ENCODE results near the gene ATPAF2. TPM values are rescaled to one million over a fixed set of nuclear protein-coding genes. Genes with fewer than 3 reads are reported as not detected.

Gene ATPAF2
- total RNA-seq, 1 donor from 2014 or later, result 18.4 TPM

DNA sequence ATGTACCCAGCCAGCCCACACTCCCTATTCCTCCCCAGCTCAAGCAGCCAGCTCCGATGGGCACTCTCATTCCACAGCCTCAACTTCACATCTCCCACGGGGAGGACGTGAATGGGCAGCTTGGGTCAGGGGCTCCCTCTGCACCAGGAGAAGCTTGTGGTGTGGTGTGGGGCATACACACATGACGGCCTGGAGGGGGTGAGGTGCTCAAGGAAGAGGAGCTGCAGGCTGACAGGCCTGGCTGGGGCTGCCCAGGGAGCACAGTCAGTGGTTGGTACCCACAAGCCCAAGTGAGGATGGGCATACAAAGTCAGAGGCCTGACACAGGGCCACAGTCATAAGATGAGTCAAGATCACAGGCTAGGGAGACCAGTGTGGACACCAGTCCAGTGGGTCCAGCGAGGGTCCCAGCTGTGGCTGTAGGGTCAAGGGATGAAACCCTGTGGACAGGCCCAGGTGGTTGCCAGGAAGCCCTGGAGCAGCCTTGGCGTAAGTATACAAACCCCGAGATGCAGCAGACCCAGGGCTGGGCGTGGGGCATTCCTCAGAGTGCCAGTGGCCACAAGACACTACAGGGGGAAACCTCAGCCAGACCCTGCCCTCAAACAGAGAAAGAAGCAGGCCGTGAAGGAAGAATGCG is 61.9 kb downstream of the ATPAF2 start:
- H3K27ac Mint-ChIP-seq (ENCODE audit: unreplicated experiment), result no peak overlapping the region
- no peaks in the 10 kb centered on the region for H3K9me3 Mint-ChIP-seq (ENCODE audit: low read depth)
- H3K36me3 Mint-ChIP-seq (ENCODE audit: low read depth), result no peaks in the 10 kb centered on the region
- H3K4me3 Mint-ChIP-seq (ENCODE audit: unreplicated experiment), result no peak overlapping the region
- DNase-seq (ENCODE audit: low spot score), result no peak
- TF ChIP-seq, protein P1, sequence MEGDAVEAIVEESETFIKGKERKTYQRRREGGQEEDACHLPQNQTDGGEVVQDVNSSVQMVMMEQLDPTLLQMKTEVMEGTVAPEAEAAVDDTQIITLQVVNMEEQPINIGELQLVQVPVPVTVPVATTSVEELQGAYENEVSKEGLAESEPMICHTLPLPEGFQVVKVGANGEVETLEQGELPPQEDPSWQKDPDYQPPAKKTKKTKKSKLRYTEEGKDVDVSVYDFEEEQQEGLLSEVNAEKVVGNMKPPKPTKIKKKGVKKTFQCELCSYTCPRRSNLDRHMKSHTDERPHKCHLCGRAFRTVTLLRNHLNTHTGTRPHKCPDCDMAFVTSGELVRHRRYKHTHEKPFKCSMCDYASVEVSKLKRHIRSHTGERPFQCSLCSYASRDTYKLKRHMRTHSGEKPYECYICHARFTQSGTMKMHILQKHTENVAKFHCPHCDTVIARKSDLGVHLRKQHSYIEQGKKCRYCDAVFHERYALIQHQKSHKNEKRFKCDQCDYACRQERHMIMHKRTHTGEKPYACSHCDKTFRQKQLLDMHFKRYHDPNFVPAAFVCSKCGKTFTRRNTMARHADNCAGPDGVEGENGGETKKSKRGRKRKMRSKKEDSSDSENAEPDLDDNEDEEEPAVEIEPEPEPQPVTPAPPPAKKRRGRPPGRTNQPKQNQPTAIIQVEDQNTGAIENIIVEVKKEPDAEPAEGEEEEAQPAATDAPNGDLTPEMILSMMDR (IDR thresholded peaks at IDR 0.05), result no peak
- H3K4me1 Mint-ChIP-seq (ENCODE audit: low read depth), result peaks cover 8% of the 10 kb centered on the region
- no peaks in the 10 kb centered on the region for H3K27me3 Mint-ChIP-seq (ENCODE audit: low read depth)

DNA sequence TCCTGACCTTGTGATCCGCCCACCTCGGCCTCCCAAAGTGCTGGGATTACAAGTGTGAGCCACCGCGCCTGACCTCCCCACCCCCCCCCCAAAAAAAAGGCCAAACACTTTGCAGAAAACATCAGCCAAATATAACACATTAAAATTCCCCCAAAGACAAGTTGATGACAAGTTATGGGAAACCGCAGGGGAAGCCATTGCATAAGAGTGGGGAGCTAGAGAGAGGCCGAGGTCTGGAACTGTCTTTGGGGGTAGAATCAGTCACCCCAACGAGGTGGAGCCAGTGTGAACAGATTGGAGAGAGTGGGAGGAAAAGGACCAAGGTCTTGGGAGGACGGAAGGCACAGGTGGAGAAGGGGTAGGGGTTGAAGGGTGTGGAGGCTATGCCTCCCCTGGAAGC is 63.5 kb downstream of the ATPAF2 start:
- H3K27me3 Mint-ChIP-seq (ENCODE audit: low read depth), result no peaks in the 10 kb centered on the region
- no peaks in the 10 kb centered on the region for H3K36me3 Mint-ChIP-seq (ENCODE audit: low read depth)
- TF ChIP-seq, protein P1 (IDR thresholded peaks at IDR 0.05), result no peak
- no peak overlapping the region for H3K27ac Mint-ChIP-seq (ENCODE audit: unreplicated experiment)
- DNase-seq (ENCODE audit: low spot score), result no peak
- H3K4me3 Mint-ChIP-seq (ENCODE audit: unreplicated experiment), result no peak overlapping the region
- H3K4me1 Mint-ChIP-seq (ENCODE audit: low read depth), result peaks cover 18% of the 10 kb centered on the region
- no peaks in the 10 kb centered on the region for H3K9me3 Mint-ChIP-seq (ENCODE audit: low read depth)

DNA sequence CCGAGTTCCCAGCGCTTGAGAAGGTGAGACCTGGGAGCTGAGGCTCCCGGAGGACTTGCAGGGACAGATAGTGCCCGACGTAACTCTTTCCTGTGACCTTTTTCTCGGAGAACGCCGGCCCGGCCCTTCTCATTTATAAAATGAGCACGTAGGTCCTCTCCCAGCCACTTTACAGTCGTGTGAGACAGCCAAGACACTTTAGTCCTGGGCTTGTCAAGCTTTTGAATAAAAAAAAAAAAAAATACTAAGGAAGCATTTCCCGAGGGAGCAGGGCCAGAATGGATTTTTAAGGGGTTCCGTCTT is 66.1 kb downstream of the ATPAF2 start:
- no peak for DNase-seq (ENCODE audit: low spot score)
- H3K27me3 Mint-ChIP-seq (ENCODE audit: low read depth), result no peaks in the 10 kb centered on the region
- peak overlapping the region; percentile 95 for H3K27ac Mint-ChIP-seq (ENCODE audit: unreplicated experiment)
- peak overlapping the region; percentile 92 for H3K4me3 Mint-ChIP-seq (ENCODE audit: unreplicated experiment)
- no peaks in the 10 kb centered on the region for H3K9me3 Mint-ChIP-seq (ENCODE audit: low read depth)
- H3K36me3 Mint-ChIP-seq (ENCODE audit: low read depth), result no peaks in the 10 kb centered on the region
- TF ChIP-seq, protein P1 (IDR thresholded peaks at IDR 0.05), result no peak
- peaks cover 26% of the 10 kb centered on the region for H3K4me1 Mint-ChIP-seq (ENCODE audit: low read depth)

DNA sequence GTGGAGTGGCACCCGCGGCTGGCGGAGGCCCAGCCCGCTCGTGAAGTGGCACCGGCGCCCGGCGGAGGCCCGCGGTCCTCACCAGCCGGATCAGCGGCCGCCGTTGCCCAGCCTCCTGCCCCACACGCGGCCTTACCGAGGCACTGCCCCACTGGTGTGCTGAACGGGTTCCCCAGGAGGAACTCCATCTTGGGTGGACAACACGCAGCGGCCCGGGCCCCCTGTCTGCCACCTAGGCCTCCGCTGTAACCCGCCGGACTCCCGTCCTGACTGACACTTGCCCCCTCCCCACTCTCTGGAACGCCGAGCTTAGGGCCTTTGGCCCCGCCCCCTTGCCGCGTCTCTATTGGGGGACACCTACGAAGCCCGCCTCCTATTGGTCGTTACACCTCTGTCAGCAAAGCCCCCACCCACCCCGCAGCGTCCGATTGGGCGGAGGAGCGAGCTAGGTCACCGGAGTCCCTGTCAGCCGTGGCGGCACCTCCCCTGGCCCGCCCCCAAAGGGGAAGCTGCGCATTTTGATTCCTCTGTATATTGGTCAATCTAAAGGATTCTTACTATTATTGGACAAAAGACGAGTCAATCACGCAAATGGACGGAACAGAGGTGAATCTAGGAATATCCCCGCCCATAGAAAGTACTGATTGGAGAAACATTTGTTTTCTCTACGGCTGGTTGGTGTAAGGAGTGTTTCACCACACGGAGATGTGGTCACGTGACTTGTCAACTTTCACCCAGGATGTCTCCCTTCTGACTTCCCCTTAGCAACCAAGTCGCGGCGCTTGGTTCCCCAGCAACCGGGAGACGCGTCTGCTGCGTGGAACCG is 66.6 kb downstream of the ATPAF2 start, which contains the start of the genes DRC3 and TOM1L2:
Gene DRC3 (plus strand): TSS at position 737 of the 826 bp plus-strand sequence. CDS start 4,737 bp downstream, outside the sequence.
Gene TOM1L2 (minus strand): TSS at position 275 of the 826 bp plus-strand sequence. CDS start 87 bp downstream, at position 188.
- peak within 1 kb of the TSS; percentile 92 for H3K4me3 Mint-ChIP-seq (ENCODE audit: unreplicated experiment)
- TF ChIP-seq, protein P1 (IDR thresholded peaks at IDR 0.05), result no peak
- peak; percentile 100 for DNase-seq (ENCODE audit: low spot score)
- H3K9me3 Mint-ChIP-seq (ENCODE audit: low read depth), result no peaks in the 10 kb centered on the region
- peaks cover 28% of the 10 kb centered on the region for H3K4me1 Mint-ChIP-seq (ENCODE audit: low read depth)
- H3K27ac Mint-ChIP-seq (ENCODE audit: unreplicated experiment), result peak within 1 kb of the TSS; percentile 95
- H3K36me3 Mint-ChIP-seq (ENCODE audit: low read depth), result no peaks in the 10 kb centered on the region
- H3K27me3 Mint-ChIP-seq (ENCODE audit: low read depth), result no peaks in the 10 kb centered on the region

DNA sequence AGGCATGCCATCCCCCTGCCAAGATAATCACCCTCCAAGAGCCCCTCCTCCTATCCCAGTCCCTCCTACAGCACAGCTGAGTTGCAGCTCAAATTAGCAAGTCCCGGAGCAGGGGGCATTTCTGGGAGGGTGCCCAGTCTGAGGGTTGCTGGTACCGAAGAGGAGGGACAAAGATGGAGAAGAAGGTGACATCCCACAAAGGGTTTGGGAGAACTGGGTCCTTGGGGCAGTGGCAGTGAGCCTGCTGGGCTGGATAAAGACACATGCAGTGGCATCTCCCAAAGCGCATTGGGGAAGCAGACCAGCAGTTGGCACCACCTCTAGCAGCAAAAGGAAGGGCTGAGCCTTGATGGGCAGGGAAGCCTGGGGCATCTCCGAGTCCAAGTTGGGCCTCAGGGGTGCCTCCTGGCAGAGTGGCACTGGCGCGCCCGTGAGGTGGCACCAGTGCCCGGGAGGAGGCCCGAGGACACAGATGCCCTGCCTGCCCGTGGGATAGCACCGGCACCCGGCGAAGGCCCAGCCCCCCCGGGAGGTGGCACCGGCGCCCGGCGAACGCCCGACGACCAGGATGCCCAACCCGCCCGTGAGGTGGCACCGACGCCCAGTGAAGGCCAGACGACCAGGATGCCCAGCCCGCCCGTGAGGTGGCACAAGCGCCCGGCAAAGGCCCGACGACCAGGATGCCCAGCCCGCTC is 67.4 kb downstream of the ATPAF2 start:
- peak overlapping the region; percentile 53 for H3K27ac Mint-ChIP-seq (ENCODE audit: unreplicated experiment)
- DNase-seq (ENCODE audit: low spot score), result peak; percentile 91
- no peaks in the 10 kb centered on the region for H3K36me3 Mint-ChIP-seq (ENCODE audit: low read depth)

More for the DNA sequence above, 67.4 kb downstream of the ATPAF2 start:
- no peaks in the 10 kb centered on the region for H3K9me3 Mint-ChIP-seq (ENCODE audit: low read depth)
- peaks cover 35% of the 10 kb centered on the region for H3K4me1 Mint-ChIP-seq (ENCODE audit: low read depth)
- peak overlapping the region; percentile 92 for H3K4me3 Mint-ChIP-seq (ENCODE audit: unreplicated experiment)
- H3K27me3 Mint-ChIP-seq (ENCODE audit: low read depth), result no peaks in the 10 kb centered on the region
- TF ChIP-seq, protein P1 (IDR thresholded peaks at IDR 0.05), result no peak
